ENCODE results near the gene FANCC. TPM values are rescaled to one million over a fixed set of nuclear protein-coding genes. Genes with fewer than 3 reads are reported as not detected.

Gene FANCC
- total RNA-seq, 1 experiment from 2014 or later, result 14.0 TPM

DNA sequence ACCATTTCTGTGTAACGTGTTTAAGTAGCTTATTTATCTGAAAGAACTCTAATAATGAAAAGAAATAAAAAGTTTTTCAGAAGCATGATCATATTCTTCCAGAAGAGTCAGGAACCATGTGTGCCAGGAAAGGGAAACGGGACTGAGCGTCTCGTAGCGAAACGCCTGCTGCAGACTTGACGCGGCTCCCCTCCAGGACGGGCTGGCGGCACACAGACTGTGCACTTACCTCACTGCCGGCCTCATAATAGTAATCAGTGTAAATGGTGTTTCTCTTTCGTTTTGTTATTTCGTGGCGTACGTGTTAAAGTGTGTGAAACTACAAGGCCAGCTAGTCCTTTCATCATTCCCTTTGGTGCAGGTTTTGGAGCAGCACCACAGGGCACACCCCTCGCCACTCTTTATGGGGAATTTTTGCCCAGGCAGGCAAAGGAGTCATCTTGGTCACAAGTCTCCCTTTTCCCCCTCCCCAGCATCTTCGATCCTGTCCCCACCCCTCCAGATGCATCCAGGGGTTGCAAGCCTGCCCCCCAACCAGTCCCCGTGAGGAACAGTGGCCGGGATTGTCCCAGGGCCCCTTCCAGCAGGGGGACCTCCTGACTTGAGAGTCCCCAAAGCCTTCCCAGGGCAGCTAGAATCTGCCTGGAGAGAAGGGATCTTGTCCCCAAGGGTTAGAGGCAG lies 233.1 kb downstream of the FANCC start:
- Histone ChIP-seq H3K9me3 (ENCODE audit: low read length) (no peaks in the 10 kb centered on the region), H3K36me3 (ENCODE audit: insufficient read depth, low read length) (no peaks in the 10 kb centered on the region), H2AFZ (ENCODE audit: low read length) (no peak overlapping the region), H3K4me3 (ENCODE audit: low read length) (no peak overlapping the region), H3K9me2 (replicated peaks; ENCODE audit: insufficient read depth, low read length) (no peaks in the 10 kb centered on the region), H3K27me3 (ENCODE audit: low read length) (no peaks in the 10 kb centered on the region), H3K27ac (ENCODE audit: low read length) (no peak overlapping the region), H4K20me1 (ENCODE audit: insufficient read depth, low read depth, low read length) (no peaks in the 10 kb centered on the region), H3K4me1 (ENCODE audit: low read length) (no peaks in the 10 kb centered on the region), H3K4me2 (ENCODE audit: low read depth, low read length, poor library complexity, severe bottlenecking) (no peak overlapping the region), H3K79me2 (ENCODE audit: low read length) (no peaks in the 10 kb centered on the region), H3K9ac (ENCODE audit: low read length) (no peak overlapping the region)
- DNase-seq, result no peak

DNA sequence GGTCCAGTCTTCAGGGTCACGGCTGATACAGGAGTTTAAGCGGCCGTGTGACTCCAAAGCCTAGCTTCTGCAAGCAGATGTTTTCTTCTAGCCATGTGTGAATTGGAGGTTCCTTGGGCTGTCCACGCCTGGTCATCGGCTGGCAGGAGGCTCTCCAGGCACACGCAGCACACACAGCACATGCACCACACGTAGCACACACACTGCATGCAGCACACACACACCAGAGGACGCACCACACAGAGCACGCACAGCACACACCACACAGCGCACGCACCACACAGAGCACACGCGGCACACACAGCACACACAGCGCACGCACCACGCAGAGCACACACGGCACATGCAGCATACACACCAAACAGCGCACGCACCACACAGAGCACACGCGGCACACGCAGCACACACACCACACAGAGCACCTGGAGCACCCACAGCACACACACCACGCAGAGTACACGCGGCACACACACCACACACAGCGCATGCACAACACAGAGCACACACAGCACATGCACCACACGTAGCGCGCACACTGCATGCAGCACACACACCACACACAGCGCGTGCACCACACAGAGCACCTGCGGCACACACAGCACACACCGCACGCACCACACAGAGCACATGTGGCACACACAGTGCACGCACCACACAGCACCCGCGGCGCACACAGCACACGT lies 234.3 kb downstream of the FANCC start:
- Histone ChIP-seq H3K9ac (ENCODE audit: low read length) (no peak overlapping the region), H3K79me2 (ENCODE audit: low read length) (no peaks in the 10 kb centered on the region), H2AFZ (ENCODE audit: low read length) (no peak overlapping the region), H4K20me1 (ENCODE audit: insufficient read depth, low read depth, low read length) (no peaks in the 10 kb centered on the region), H3K27me3 (ENCODE audit: low read length) (no peaks in the 10 kb centered on the region), H3K36me3 (ENCODE audit: insufficient read depth, low read length) (no peaks in the 10 kb centered on the region), H3K4me2 (ENCODE audit: low read depth, low read length, poor library complexity, severe bottlenecking) (no peak overlapping the region), H3K4me1 (ENCODE audit: low read length) (no peaks in the 10 kb centered on the region), H3K27ac (ENCODE audit: low read length) (no peak overlapping the region), H3K9me3 (ENCODE audit: low read length) (no peaks in the 10 kb centered on the region), H3K9me2 (replicated peaks; ENCODE audit: insufficient read depth, low read length) (no peaks in the 10 kb centered on the region), H3K4me3 (ENCODE audit: low read length) (no peak overlapping the region)
- DNase-seq, result no peak

DNA sequence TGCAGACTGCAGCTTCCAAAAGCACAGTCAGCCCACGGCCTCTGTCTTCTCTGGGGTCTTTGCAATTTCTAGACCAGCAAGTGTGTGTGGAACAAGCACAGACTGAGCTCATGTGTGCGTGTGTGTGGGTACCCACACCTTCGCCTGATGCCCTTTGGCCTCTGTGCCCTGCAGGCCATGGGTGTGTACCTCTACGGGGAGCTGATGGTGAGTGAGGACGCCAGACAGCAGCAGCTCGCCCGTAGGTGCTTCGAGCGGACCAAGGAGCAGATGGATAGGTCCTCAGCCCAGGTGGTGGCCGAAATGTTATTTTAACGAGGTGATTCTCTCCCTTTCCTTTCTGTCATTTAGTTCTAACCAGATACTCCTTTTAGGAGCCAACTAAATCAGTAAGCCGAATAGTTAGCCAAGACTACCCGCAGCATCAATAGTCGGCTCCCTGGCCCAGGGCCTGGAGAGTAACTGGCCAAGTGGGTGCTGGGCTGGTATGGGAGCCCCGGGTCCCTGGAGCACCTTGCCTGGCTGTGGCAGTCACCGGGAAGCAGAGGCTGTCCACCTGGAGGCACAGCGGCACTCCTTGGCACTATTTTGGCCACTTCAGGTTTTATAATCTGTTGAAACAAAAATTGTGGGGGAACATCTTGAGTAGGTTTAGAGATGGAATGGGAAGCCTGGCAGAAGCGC lies 235.0 kb downstream of the FANCC start:
- Histone ChIP-seq H2AFZ (ENCODE audit: low read length) (no peak overlapping the region), H3K4me2 (ENCODE audit: low read depth, low read length, poor library complexity, severe bottlenecking) (no peak overlapping the region), H4K20me1 (ENCODE audit: insufficient read depth, low read depth, low read length) (no peaks in the 10 kb centered on the region), H3K9ac (ENCODE audit: low read length) (no peak overlapping the region), H3K4me3 (ENCODE audit: low read length) (no peak overlapping the region), H3K27ac (ENCODE audit: low read length) (no peak overlapping the region), H3K36me3 (ENCODE audit: insufficient read depth, low read length) (no peaks in the 10 kb centered on the region), H3K9me2 (replicated peaks; ENCODE audit: insufficient read depth, low read length) (no peaks in the 10 kb centered on the region), H3K27me3 (ENCODE audit: low read length) (no peaks in the 10 kb centered on the region), H3K9me3 (ENCODE audit: low read length) (no peaks in the 10 kb centered on the region), H3K79me2 (ENCODE audit: low read length) (no peaks in the 10 kb centered on the region), H3K4me1 (ENCODE audit: low read length) (no peaks in the 10 kb centered on the region)
- no peak for DNase-seq

- H3K79me2 ChIP-seq (ENCODE audit: low read length), result no peaks in the 10 kb centered on the region
- H3K4me1 ChIP-seq (ENCODE audit: low read length), result no peaks in the 10 kb centered on the region
- H2AFZ ChIP-seq (ENCODE audit: low read length), result no peak overlapping the region
- no peak overlapping the region for H3K4me3 ChIP-seq (ENCODE audit: low read length)
- no peaks in the 10 kb centered on the region for H4K20me1 ChIP-seq (ENCODE audit: insufficient read depth, low read depth, low read length)
- DNase-seq, result no peak
- no peak overlapping the region for H3K4me2 ChIP-seq (ENCODE audit: low read depth, low read length, poor library complexity, severe bottlenecking)
- no peaks in the 10 kb centered on the region for H3K9me2 ChIP-seq (replicated peaks; ENCODE audit: insufficient read depth, low read length)
- H3K27me3 ChIP-seq (ENCODE audit: low read length), result no peaks in the 10 kb centered on the region
- no peak overlapping the region for H3K9ac ChIP-seq (ENCODE audit: low read length)
- no peaks in the 10 kb centered on the region for H3K9me3 ChIP-seq (ENCODE audit: low read length)
- H3K27ac ChIP-seq (ENCODE audit: low read length), result no peak overlapping the region
- no peaks in the 10 kb centered on the region for H3K36me3 ChIP-seq (ENCODE audit: insufficient read depth, low read length)
These were observed 235.5 kb downstream of the FANCC start for GRCh38 chr9:95081998-95082397.

DNA sequence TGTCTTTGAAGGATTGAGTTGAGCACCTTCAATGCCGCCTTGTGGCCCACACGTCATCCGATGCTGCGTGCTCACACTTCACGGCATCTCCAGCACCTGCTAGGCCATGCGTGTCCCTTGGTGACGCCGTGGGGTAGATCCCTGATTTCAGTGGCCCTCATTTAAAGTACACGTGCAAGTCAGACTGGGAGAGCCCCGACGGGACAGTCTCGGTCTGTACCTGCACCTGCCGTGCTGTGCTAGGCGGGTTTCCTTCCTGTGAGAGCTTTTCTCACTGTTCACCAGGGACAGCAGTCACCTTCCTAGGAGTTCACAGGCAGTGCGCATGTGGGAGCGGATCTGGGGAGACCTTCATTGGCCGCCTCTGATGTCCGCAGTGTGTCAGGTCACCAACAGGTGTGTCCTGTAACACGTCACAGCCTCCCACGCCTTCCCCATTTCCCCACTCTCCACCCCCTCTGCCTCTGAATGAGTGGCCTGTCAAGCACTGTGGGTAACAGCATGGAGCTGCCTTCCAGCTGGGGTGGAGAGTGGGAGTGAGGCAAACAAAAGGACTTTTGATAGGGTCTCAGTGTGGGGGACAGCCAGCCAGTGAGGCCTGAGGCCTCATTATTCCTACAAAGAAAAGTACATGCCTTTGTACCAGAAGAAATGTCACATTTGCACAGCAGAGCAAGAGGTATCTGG lies 236.4 kb downstream of the FANCC start:
- H3K4me1 ChIP-seq (ENCODE audit: low read length), result no peaks in the 10 kb centered on the region
- no peak overlapping the region for H3K4me2 ChIP-seq (ENCODE audit: low read depth, low read length, poor library complexity, severe bottlenecking)
- H3K9me2 ChIP-seq (replicated peaks; ENCODE audit: insufficient read depth, low read length), result no peaks in the 10 kb centered on the region
- no peak for DNase-seq
- H2AFZ ChIP-seq (ENCODE audit: low read length), result no peak overlapping the region
- H3K79me2 ChIP-seq (ENCODE audit: low read length), result no peaks in the 10 kb centered on the region
- H3K27ac ChIP-seq (ENCODE audit: low read length), result no peak overlapping the region
- no peaks in the 10 kb centered on the region for H3K9me3 ChIP-seq (ENCODE audit: low read length)
- H3K4me3 ChIP-seq (ENCODE audit: low read length), result no peak overlapping the region
- H3K9ac ChIP-seq (ENCODE audit: low read length), result no peak overlapping the region
- H4K20me1 ChIP-seq (ENCODE audit: insufficient read depth, low read depth, low read length), result no peaks in the 10 kb centered on the region
- no peaks in the 10 kb centered on the region for H3K27me3 ChIP-seq (ENCODE audit: low read length)
- no peaks in the 10 kb centered on the region for H3K36me3 ChIP-seq (ENCODE audit: insufficient read depth, low read length)

DNA sequence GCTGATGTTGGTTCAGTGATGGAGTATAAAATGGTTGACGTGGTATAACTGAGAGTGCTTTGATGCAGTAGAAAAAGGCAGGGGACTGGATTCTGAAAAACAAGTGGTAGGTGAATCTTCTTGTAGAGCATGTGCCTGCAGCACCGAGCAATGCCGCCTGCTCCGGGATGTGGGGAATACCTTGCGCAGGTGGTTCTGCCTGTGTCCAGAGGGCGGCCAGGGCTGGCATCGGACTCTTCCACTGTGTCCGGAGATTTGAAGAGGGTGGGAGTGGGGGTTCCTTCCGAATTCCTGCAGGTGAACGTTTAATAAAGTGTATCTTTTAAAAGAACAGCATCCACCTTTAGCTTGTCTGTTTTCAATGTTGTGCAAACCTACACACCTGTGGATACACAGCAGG lies 238.0 kb downstream of the FANCC start:
- no peak overlapping the region for H3K4me2 ChIP-seq (ENCODE audit: low read depth, low read length, poor library complexity, severe bottlenecking)
- no peak for DNase-seq

DNA sequence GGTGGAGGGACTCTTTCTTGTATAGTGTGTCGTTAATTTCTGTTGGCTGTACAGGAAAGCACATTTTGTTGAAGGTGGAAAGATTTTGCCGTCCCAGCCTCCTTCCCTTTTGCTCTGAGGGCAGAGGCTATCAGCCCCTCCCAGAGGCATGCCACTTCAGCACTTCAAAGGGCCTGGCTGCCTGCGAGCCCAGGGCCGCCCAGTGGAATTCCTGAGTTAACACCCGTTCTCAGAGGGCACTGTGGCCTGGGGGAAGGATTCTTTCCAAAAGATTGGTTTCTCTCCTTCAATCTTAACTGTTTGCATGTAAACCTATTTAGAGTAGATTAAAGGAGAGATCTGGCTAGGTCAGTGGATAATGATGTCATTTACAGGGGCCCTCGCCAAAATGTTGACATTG lies 238.6 kb downstream of the FANCC start:
- H3K36me3 ChIP-seq (ENCODE audit: insufficient read depth, low read length), result no peaks in the 10 kb centered on the region
- no peaks in the 10 kb centered on the region for H3K27me3 ChIP-seq (ENCODE audit: low read length)
- no peaks in the 10 kb centered on the region for H3K79me2 ChIP-seq (ENCODE audit: low read length)
- no peak overlapping the region for H3K27ac ChIP-seq (ENCODE audit: low read length)
- no peak overlapping the region for H3K4me2 ChIP-seq (ENCODE audit: low read depth, low read length, poor library complexity, severe bottlenecking)
- H3K9me2 ChIP-seq (replicated peaks; ENCODE audit: insufficient read depth, low read length), result no peaks in the 10 kb centered on the region
- no peak for DNase-seq
- H2AFZ ChIP-seq (ENCODE audit: low read length), result no peak overlapping the region
- H3K4me1 ChIP-seq (ENCODE audit: low read length), result no peaks in the 10 kb centered on the region
- H3K9ac ChIP-seq (ENCODE audit: low read length), result no peak overlapping the region
- H3K9me3 ChIP-seq (ENCODE audit: low read length), result no peaks in the 10 kb centered on the region
- no peak overlapping the region for H3K4me3 ChIP-seq (ENCODE audit: low read length)
- H4K20me1 ChIP-seq (ENCODE audit: insufficient read depth, low read depth, low read length), result no peaks in the 10 kb centered on the region

More for the DNA sequence above, 238.0 kb downstream of the FANCC start:
- Histone ChIP-seq H3K27ac (ENCODE audit: low read length) (no peak overlapping the region), H2AFZ (ENCODE audit: low read length) (no peak overlapping the region), H3K9me2 (replicated peaks; ENCODE audit: insufficient read depth, low read length) (no peaks in the 10 kb centered on the region), H3K4me3 (ENCODE audit: low read length) (no peak overlapping the region), H3K9ac (ENCODE audit: low read length) (no peak overlapping the region), H3K27me3 (ENCODE audit: low read length) (no peaks in the 10 kb centered on the region), H3K9me3 (ENCODE audit: low read length) (no peaks in the 10 kb centered on the region), H4K20me1 (ENCODE audit: insufficient read depth, low read depth, low read length) (no peaks in the 10 kb centered on the region), H3K36me3 (ENCODE audit: insufficient read depth, low read length) (no peaks in the 10 kb centered on the region), H3K79me2 (ENCODE audit: low read length) (no peaks in the 10 kb centered on the region), H3K4me1 (ENCODE audit: low read length) (no peaks in the 10 kb centered on the region)

GRCh38 chr9:95078511-95078910 lies 239.0 kb downstream of the FANCC start:
- H4K20me1 ChIP-seq (ENCODE audit: insufficient read depth, low read depth, low read length), result no peaks in the 10 kb centered on the region
- DNase-seq, result no peak
- H3K4me2 ChIP-seq (ENCODE audit: low read depth, low read length, poor library complexity, severe bottlenecking), result no peak overlapping the region
- H3K9me3 ChIP-seq (ENCODE audit: low read length), result no peaks in the 10 kb centered on the region
- no peak overlapping the region for H3K4me3 ChIP-seq (ENCODE audit: low read length)
- H3K27me3 ChIP-seq (ENCODE audit: low read length), result no peaks in the 10 kb centered on the region
- H3K9ac ChIP-seq (ENCODE audit: low read length), result no peak overlapping the region
- H3K27ac ChIP-seq (ENCODE audit: low read length), result no peak overlapping the region
- no peaks in the 10 kb centered on the region for H3K36me3 ChIP-seq (ENCODE audit: insufficient read depth, low read length)
- no peaks in the 10 kb centered on the region for H3K9me2 ChIP-seq (replicated peaks; ENCODE audit: insufficient read depth, low read length)
- no peak overlapping the region for H2AFZ ChIP-seq (ENCODE audit: low read length)
- H3K79me2 ChIP-seq (ENCODE audit: low read length), result no peaks in the 10 kb centered on the region
- H3K4me1 ChIP-seq (ENCODE audit: low read length), result no peaks in the 10 kb centered on the region

Measured in Karpas-422 (cell line).